ENCODE results near the gene PDE8B.

- no peak for TF ChIP-seq YY1 (IDR thresholded peaks at IDR 0.05; ENCODE audit: insufficient read depth, insufficient read length)
- TF ChIP-seq ZNF274 (IDR thresholded peaks at IDR 0.05; ENCODE audit: low read depth, low read length), result no peak
- no peak for TF ChIP-seq SUZ12 (IDR thresholded peaks at IDR 0.05; ENCODE audit: extremely low read depth, insufficient read depth, insufficient read length)
Measured at GRCh38 chr5:77339337-77339890, 128.9 kb downstream of the PDE8B start.

All from NT2/D1 (cell line).